Thyroid gland (tissue), 4 donors: ENCODE results near the gene RUSC2.

ENCODE experiments used
- POLR2A ChIP-seq, 2 donors: fragments of 450-650 bp; IDR thresholded peaks; one replicate each; pipeline ENCODE4 v1.6.1; 2017; ENCODE audit warnings: antibody characterized with exemption in 2 of 2, mild to moderate bottlenecking in 2 of 2, moderate library complexity in 1 of 2
- TF ChIP-seq, protein P1 (sequence below), 6 experiments: fragments of 200-600 bp in 3 of 6; fragments of 450-650 bp in 3 of 6; sonication (generic) in 3 of 6; IDR thresholded peaks; one replicate each; pipeline ENCODE4 v1.5.1; 2016 to 2019; ENCODE audit warnings: antibody characterized with exemption in 6 of 6, mild to moderate bottlenecking in 2 of 6, inconsistent platforms in 1 of 6, moderate library complexity in 1 of 6

DNA sequence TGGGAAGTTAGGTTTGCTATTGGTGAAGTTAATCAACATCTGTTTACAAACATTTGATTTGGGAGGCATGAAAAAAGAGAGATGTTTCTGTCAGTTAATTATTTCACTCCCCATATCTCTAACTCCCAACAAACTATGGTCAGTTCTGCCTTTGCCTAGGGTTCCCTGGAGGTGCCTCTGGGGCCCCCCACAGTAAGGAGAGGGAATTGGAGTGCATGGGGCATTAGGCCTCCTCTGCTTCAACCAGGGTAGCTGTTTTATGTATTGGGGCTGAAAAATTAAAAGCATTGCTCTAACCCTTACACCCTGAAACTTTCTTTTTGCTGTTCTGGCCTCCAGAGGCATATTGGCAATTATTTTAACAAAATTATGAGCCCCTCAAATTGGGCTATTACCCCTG, 32.3 kb downstream of the RUSC2 start:
- TF ChIP-seq, protein P1, sequence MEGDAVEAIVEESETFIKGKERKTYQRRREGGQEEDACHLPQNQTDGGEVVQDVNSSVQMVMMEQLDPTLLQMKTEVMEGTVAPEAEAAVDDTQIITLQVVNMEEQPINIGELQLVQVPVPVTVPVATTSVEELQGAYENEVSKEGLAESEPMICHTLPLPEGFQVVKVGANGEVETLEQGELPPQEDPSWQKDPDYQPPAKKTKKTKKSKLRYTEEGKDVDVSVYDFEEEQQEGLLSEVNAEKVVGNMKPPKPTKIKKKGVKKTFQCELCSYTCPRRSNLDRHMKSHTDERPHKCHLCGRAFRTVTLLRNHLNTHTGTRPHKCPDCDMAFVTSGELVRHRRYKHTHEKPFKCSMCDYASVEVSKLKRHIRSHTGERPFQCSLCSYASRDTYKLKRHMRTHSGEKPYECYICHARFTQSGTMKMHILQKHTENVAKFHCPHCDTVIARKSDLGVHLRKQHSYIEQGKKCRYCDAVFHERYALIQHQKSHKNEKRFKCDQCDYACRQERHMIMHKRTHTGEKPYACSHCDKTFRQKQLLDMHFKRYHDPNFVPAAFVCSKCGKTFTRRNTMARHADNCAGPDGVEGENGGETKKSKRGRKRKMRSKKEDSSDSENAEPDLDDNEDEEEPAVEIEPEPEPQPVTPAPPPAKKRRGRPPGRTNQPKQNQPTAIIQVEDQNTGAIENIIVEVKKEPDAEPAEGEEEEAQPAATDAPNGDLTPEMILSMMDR (IDR thresholded peaks at IDR 0.05): peak in 1 of 6 experiments; percentile 20
- no peak for TF ChIP-seq POLR2A (IDR thresholded peaks at IDR 0.05)
